Measurements from ENCODE around the gene CCDC92B. TPM values are rescaled to one million over a fixed set of nuclear protein-coding genes. Genes with fewer than 3 reads are reported as not detected.

Gene CCDC92B
- total RNA-seq, 1 experiment from 2014 or later, result 0.09 TPM

GRCh38 chr17:2745317-2746037 lies 4.0 kb downstream of the CCDC92B start:
- no TSS peak for BruUV-seq (replicated peaks)
- TF ChIP-seq EZH2 (IDR thresholded peaks at IDR 0.05; ENCODE audit: borderline replicate concordance, low read depth, low read length, poor library complexity, severe bottlenecking), result no peak
- TF ChIP-seq, protein P1, sequence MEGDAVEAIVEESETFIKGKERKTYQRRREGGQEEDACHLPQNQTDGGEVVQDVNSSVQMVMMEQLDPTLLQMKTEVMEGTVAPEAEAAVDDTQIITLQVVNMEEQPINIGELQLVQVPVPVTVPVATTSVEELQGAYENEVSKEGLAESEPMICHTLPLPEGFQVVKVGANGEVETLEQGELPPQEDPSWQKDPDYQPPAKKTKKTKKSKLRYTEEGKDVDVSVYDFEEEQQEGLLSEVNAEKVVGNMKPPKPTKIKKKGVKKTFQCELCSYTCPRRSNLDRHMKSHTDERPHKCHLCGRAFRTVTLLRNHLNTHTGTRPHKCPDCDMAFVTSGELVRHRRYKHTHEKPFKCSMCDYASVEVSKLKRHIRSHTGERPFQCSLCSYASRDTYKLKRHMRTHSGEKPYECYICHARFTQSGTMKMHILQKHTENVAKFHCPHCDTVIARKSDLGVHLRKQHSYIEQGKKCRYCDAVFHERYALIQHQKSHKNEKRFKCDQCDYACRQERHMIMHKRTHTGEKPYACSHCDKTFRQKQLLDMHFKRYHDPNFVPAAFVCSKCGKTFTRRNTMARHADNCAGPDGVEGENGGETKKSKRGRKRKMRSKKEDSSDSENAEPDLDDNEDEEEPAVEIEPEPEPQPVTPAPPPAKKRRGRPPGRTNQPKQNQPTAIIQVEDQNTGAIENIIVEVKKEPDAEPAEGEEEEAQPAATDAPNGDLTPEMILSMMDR (conservative IDR thresholded peaks at IDR 0.05; ENCODE audit: low read depth, low read length), result no peak
- Histone ChIP-seq H3K4me3 (ENCODE audit: low read depth, low read length, poor library complexity, severe bottlenecking) (no peak overlapping the region), H3K27ac (ENCODE audit: low read depth, low read length, poor library complexity, severe bottlenecking) (no peak overlapping the region), H3K4me1 (ENCODE audit: insufficient read depth, low read length, poor library complexity, severe bottlenecking) (no peaks in the 10 kb centered on the region), H3K27me3 (replicated peaks; ENCODE audit: insufficient read depth, low read depth, low read length, poor library complexity) (peaks cover 62% of the 10 kb centered on the region), H3K9me3 (ENCODE audit: low read depth, low read length, poor library complexity, severe bottlenecking) (no peaks in the 10 kb centered on the region), H3K36me3 (ENCODE audit: insufficient read depth, low read length, poor library complexity, severe bottlenecking) (no peaks in the 10 kb centered on the region)
- POLR2A ChIA-PET (ENCODE audit: low non-redundant PET), result no interaction called here
- DNase-seq (ENCODE audit: low spot score), result no peak
- intact Hi-C loops (cut with micrococcal nuclease; ENCODE audit: unreplicated experiment), result no loop called here
- CTCF ChIA-PET, result no interaction called here

DNA sequence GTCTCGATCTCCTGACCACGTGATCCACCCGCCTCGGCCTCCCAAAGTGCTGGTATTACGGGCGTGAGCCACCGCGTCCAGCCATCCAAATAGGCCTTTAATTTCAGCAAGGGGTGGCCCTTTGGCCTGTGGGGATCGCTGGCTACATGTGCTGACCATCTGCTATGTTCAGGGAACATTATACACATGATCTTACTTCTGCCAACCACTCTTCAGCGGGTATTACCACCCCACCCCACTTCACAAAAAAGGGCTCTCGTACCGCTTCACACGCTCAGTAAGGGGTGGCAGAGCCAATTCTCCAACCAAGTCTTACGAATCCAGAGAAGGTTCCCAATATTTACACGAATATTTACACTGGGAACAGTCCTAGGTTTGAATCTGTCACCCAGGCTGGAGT lies 11.8 kb downstream of the CCDC92B start:
- POLR2A ChIA-PET (ENCODE audit: low non-redundant PET), result no interaction called here
- DNase-seq (ENCODE audit: low spot score), result no peak
- H3K27me3 ChIP-seq (replicated peaks; ENCODE audit: insufficient read depth, low read depth, low read length, poor library complexity), result peaks cover 8% of the 10 kb centered on the region
- intact Hi-C loops (cut with micrococcal nuclease; ENCODE audit: unreplicated experiment), result no loop called here
- no peaks in the 10 kb centered on the region for H3K9me3 ChIP-seq (ENCODE audit: low read depth, low read length, poor library complexity, severe bottlenecking)
- H3K36me3 ChIP-seq (ENCODE audit: insufficient read depth, low read length, poor library complexity, severe bottlenecking), result no peaks in the 10 kb centered on the region
- CTCF ChIA-PET, result interaction anchor here (1.0 kb wide), 1 partner anchor 945 kb away, joined by 8 read pairs; no protein-coding TSS in a partner anchor
- no peak overlapping the region for H3K4me3 ChIP-seq (ENCODE audit: low read depth, low read length, poor library complexity, severe bottlenecking)
- no TSS peak for BruUV-seq (replicated peaks)
- H3K4me1 ChIP-seq (ENCODE audit: insufficient read depth, low read length, poor library complexity, severe bottlenecking), result no peaks in the 10 kb centered on the region
- TF ChIP-seq, protein P1 (conservative IDR thresholded peaks at IDR 0.05; ENCODE audit: low read depth, low read length), result no peak
- no peak for TF ChIP-seq EZH2 (IDR thresholded peaks at IDR 0.05; ENCODE audit: borderline replicate concordance, low read depth, low read length, poor library complexity, severe bottlenecking)
- H3K27ac ChIP-seq (ENCODE audit: low read depth, low read length, poor library complexity, severe bottlenecking), result no peak overlapping the region

DNA sequence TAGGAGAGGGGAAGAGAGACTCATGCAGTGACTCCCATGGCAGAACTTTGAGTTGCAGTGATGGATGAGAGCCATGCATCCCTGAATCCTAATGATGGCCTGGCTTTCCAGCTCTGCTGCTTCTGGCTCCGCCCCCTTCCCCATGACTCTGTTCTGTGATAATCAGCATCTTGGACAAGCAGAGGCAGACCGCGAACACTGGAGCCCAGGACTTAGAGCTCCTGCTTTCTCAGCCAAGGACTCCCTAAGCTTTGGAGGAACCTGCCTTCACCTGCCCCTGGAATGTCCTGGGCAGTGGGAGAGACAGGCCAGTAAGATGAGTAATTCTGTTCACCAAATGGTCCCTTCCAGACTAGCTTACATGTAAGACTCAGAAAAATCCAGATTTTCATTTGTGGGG lies 12.5 kb downstream of the CCDC92B start:
- ChIA-PET POLR2A (ENCODE audit: low non-redundant PET) (no interaction called here), CTCF (no interaction called here)

More for the DNA sequence above, 12.5 kb downstream of the CCDC92B start:
- H3K4me3 ChIP-seq (ENCODE audit: low read depth, low read length, poor library complexity, severe bottlenecking), result no peak overlapping the region
- H3K36me3 ChIP-seq (ENCODE audit: insufficient read depth, low read length, poor library complexity, severe bottlenecking), result no peaks in the 10 kb centered on the region
- no peak for TF ChIP-seq EZH2 (IDR thresholded peaks at IDR 0.05; ENCODE audit: borderline replicate concordance, low read depth, low read length, poor library complexity, severe bottlenecking)
- TF ChIP-seq, protein P1 (conservative IDR thresholded peaks at IDR 0.05; ENCODE audit: low read depth, low read length), result no peak
- H3K27ac ChIP-seq (ENCODE audit: low read depth, low read length, poor library complexity, severe bottlenecking), result no peak overlapping the region
- H3K4me1 ChIP-seq (ENCODE audit: insufficient read depth, low read length, poor library complexity, severe bottlenecking), result no peaks in the 10 kb centered on the region
- BruUV-seq (replicated peaks), result no TSS peak
- DNase-seq (ENCODE audit: low spot score), result no peak
- intact Hi-C loops (cut with micrococcal nuclease; ENCODE audit: unreplicated experiment), result no loop called here
- peaks cover under 1% of the 10 kb centered on the region for H3K27me3 ChIP-seq (replicated peaks; ENCODE audit: insufficient read depth, low read depth, low read length, poor library complexity)
- H3K9me3 ChIP-seq (ENCODE audit: low read depth, low read length, poor library complexity, severe bottlenecking), result no peaks in the 10 kb centered on the region
